Right kidney (tissue), 1 donor: ENCODE measurements around the gene NUDT1.

ENCODE experiments used
- DNase-seq: peaks from one replicate; pipeline ENCODE4 v3.0.0-alpha.2; 2016

The NUDT1 gene

GRCh38 chr7:2299131-2299829 is 57.3 kb downstream of the NUDT1 start:
- DNase-seq: no peak

DNA sequence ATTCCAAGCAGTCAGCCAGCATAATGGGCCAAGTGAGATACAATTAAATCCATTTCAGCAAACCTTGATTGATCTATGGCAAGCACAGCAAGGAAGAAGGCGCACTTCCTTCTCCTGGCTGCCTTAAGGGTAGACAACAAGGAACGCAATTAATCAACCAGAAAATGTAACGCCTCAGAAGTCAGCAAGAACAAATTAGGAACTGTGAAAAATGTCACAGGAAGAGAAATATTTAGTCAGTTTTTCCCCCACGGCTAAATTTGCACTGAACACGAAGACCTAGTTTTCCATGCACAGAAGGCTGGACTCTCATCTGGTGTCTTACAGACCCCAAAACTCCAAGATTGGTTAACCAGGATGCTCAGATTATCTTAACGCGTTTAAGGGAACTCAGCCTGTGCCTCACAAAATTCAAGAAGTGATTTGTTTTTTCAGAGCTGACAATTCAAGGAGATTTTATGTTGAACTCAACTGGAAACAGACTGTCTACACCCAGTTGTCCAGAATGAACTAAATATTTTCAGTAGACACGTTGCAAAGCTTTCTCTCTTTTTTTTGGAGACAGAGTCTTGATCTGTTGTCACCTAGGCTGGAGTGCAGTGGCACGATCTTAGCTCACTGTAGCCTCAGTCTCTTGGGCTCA is 58.0 kb downstream of the NUDT1 start:
- DNase-seq: no peak
